Neuronal stem cell (in vitro differentiated cells): Measurements from ENCODE around the gene EPHA5.

ENCODE experiments used
- DNase-seq: peaks from one replicate; pipeline ENCODE4 v3.0.0-alpha.2; 2013; ENCODE audit warnings: low spot score
- H2AFZ ChIP-seq: one replicate; pipeline ENCODE4 v1.6.1; 2013; ENCODE audit warnings: mild to moderate bottlenecking, low read length, inconsistent platforms
- H2AK5ac ChIP-seq: 2 replicates; pipeline ENCODE4 v1.6.1; 2013; ENCODE audit warnings: low read depth, mild to moderate bottlenecking, inconsistent platforms, low read length, moderate library complexity, mixed read lengths
- H2BK120ac ChIP-seq: 2 replicates; pipeline ENCODE4 v1.6.1; 2013; ENCODE audit warnings: low read depth, mild to moderate bottlenecking, inconsistent platforms, low read length, moderate library complexity, mixed read lengths
- H2BK12ac ChIP-seq: one replicate; pipeline ENCODE4 v1.6.1; 2013; ENCODE audit warnings: low read length, inconsistent platforms
- H2BK15ac ChIP-seq: 2 replicates; pipeline ENCODE4 v1.6.1; 2013; ENCODE audit warnings: mild to moderate bottlenecking, low read length, inconsistent platforms, mixed read lengths
- H2BK5ac ChIP-seq: one replicate; pipeline ENCODE4 v1.6.1; 2013; ENCODE audit warnings: inconsistent platforms, mild to moderate bottlenecking, low read length, moderate library complexity
- H3K14ac ChIP-seq: one replicate; pipeline ENCODE4 v1.6.1; 2013; ENCODE audit warnings: low read length, inconsistent platforms
- H3K18ac ChIP-seq: 2 replicates; pipeline ENCODE4 v1.6.1; 2013; ENCODE audit warnings: low read length, inconsistent platforms
- H3K23ac ChIP-seq: 2 replicates; pipeline ENCODE4 v1.6.1; 2013; ENCODE audit warnings: low read depth, mild to moderate bottlenecking, mixed read lengths, low read length, inconsistent platforms; ENCODE audit not compliant: poor library complexity
- H3K27ac ChIP-seq: replicated peaks from 3 replicates; pipeline ENCODE4 v1.5.1; 2013; ENCODE audit warnings: low read length, inconsistent platforms
- H3K27me3 ChIP-seq, 3 experiments: 2 replicates each; pipeline ENCODE4 v1.6.1; 2013; ENCODE audit warnings: low read length in 3 of 3, mild to moderate bottlenecking in 2 of 3, inconsistent platforms in 1 of 3, low read depth in 1 of 3, mixed read lengths in 1 of 3, moderate library complexity in 1 of 3; ENCODE audit not compliant: control insufficient read depth in 3 of 3, insufficient read depth in 3 of 3
- H3K36me3 ChIP-seq, 2 donors: replicated peaks in 1 of 2; 2 replicates each; pipeline ENCODE4 v1.6.1; 2013; ENCODE audit warnings: low read length in 2 of 2; ENCODE audit not compliant: control insufficient read depth in 2 of 2, insufficient read depth in 2 of 2
- H3K4ac ChIP-seq: 2 replicates; pipeline ENCODE4 v1.6.1; 2013; ENCODE audit warnings: inconsistent platforms, mild to moderate bottlenecking, low read length, moderate library complexity
- H3K4me1 ChIP-seq, 2 donors: 1 replicate in 1 of 2; 2 replicates in 1 of 2; pipeline ENCODE4 v1.6.1; 2013; ENCODE audit warnings: low read length in 2 of 2, low read depth in 1 of 2; ENCODE audit not compliant: control insufficient read depth in 2 of 2, insufficient read depth in 1 of 2
- H3K4me2 ChIP-seq: one replicate; pipeline ENCODE4 v1.6.1; 2013; ENCODE audit warnings: mild to moderate bottlenecking, low read length, inconsistent platforms; ENCODE audit not compliant: insufficient read depth, poor library complexity, severe bottlenecking
- H3K4me3 ChIP-seq, 2 donors: 2 replicates each; pipeline ENCODE4 v1.5.1; 2013; ENCODE audit warnings: low read length in 2 of 2, mild to moderate bottlenecking in 2 of 2, inconsistent platforms in 1 of 2, moderate library complexity in 1 of 2
- H3K79me1 ChIP-seq: one replicate; pipeline ENCODE4 v1.6.1; 2013; ENCODE audit warnings: low read depth, mild to moderate bottlenecking, inconsistent platforms, low read length, moderate library complexity
- H3K9ac ChIP-seq: one replicate; pipeline ENCODE4 v1.6.1; 2013; ENCODE audit warnings: mild to moderate bottlenecking, low read depth, low read length, inconsistent platforms; ENCODE audit not compliant: poor library complexity
- H3K9me3 ChIP-seq, 2 donors: replicated peaks in 1 of 2; 2 replicates each; pipeline versions ENCODE3 to v1.6.1; 2013; ENCODE audit warnings: low read length in 2 of 2, mild to moderate bottlenecking in 2 of 2, inconsistent platforms in 1 of 2, low read depth in 1 of 2, mixed read lengths in 1 of 2, moderate library complexity in 1 of 2; ENCODE audit not compliant: control insufficient read depth in 2 of 2, insufficient read depth in 1 of 2
- H4K8ac ChIP-seq: one replicate; pipeline ENCODE4 v1.6.1; 2013; ENCODE audit warnings: low read depth, mild to moderate bottlenecking, inconsistent platforms, low read length, moderate library complexity
- H4K91ac ChIP-seq: one replicate; pipeline ENCODE4 v1.6.1; 2013; ENCODE audit warnings: low read length, low read depth, mild to moderate bottlenecking, inconsistent platforms; ENCODE audit not compliant: poor library complexity
- WGBS, 2 donors: extraction: QIAGEN DNeasy Blood & Tissue Kit; methylation state at CpG; one replicate each; pipeline ENCODE4 v1.1.7; 2013; ENCODE audit warnings: missing lambda C conversion rate in 2 of 2, mixed read lengths in 1 of 2; ENCODE audit not compliant: insufficient read length in 2 of 2, insufficient replicate concordance in 1 of 2; ENCODE audit errors: extremely low coverage in 2 of 2; 5-methylcytosine and 5-hydroxymethylcytosine counted together

The EPHA5 gene

DNA sequence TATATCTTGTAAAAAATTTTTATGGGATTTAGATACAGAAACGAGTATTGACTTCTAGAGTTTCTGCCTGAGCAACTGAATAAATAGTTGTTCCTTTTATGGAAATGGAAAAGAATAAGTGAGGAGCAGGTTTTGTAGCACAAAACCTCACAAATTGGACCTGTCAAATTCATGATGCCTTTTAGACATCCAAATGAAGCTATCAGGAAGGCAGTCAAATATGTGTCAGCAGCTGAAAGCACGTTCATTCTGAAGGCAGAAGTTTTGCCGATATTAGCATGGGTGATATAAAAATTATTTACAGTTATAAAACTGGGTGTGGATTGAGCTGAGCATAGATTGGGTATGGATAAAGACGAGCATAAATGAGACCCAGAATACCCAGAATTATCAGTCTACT, 374.0 kb downstream of the EPHA5 start:
- H3K4ac ChIP-seq, result no peak overlapping the region
- H3K4me3 ChIP-seq, result no peak overlapping the region
- H2BK5ac ChIP-seq, result no peak overlapping the region
- H2AK5ac ChIP-seq, result no peak overlapping the region
- H2BK12ac ChIP-seq, result no peak overlapping the region
- H4K8ac ChIP-seq, result no peak overlapping the region
- H3K4me1 ChIP-seq, result no peaks in the 10 kb centered on the region
- no peaks in the 10 kb centered on the region for H3K79me1 ChIP-seq
- H3K27ac ChIP-seq, result no peak overlapping the region
- no peaks in the 10 kb centered on the region for H3K36me3 ChIP-seq
- H3K14ac ChIP-seq, result no peak overlapping the region
- no peak overlapping the region for H2BK120ac ChIP-seq
- H3K9me3 ChIP-seq, result no peaks in the 10 kb centered on the region
- WGBS, 2 donors, result no CpG with 5 or more reads among the region's 4 CpGs
- H3K27me3 ChIP-seq, result no peaks in the 10 kb centered on the region
- H3K9ac ChIP-seq, result no peak overlapping the region
- H3K4me2 ChIP-seq, result no peak overlapping the region
- no peak for DNase-seq
- no peak overlapping the region for H4K91ac ChIP-seq
- H3K18ac ChIP-seq, result no peak overlapping the region
- no peak overlapping the region for H2BK15ac ChIP-seq
- H3K23ac ChIP-seq, result no peak overlapping the region
- H2AFZ ChIP-seq, result no peak overlapping the region

DNA sequence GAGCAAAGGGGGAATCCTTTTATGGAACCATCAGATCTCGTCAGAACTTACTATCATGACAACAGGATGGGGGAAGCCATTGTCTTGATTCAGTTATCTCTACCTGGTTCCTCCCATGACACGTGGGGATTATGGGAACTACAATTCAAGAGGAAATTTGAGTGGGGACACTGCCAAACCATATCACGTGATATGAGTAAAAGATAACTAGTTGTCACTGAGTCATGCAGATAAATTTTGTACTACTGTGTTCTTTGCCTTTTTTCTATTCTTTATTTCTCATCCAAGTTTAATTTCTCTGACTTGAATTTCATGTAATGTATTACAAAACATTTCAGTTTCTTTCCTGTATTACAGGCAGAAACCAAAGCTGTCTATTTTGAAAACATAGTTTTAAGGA, 383.2 kb downstream of the EPHA5 start:
- Histone ChIP-seq H3K4me1 (no peaks in the 10 kb centered on the region), H4K91ac (no peak overlapping the region), H3K27ac (no peak overlapping the region), H3K27me3 (no peaks in the 10 kb centered on the region), H3K36me3 (peaks cover 0 to 2% of the 10 kb centered on the region in 2 donors), H2BK120ac (no peak overlapping the region), H2BK15ac (no peak overlapping the region), H3K9ac (no peak overlapping the region), H3K4me3 (no peak overlapping the region), H3K18ac (no peak overlapping the region), H3K4ac (no peak overlapping the region), H3K79me1 (no peaks in the 10 kb centered on the region), H4K8ac (no peak overlapping the region), H2AFZ (no peak overlapping the region), H3K4me2 (no peak overlapping the region), H2AK5ac (no peak overlapping the region), H3K14ac (no peak overlapping the region), H2BK5ac (no peak overlapping the region), H3K9me3 (no peaks in the 10 kb centered on the region), H2BK12ac (no peak overlapping the region), H3K23ac (no peak overlapping the region)
- WGBS, 2 donors, result no CpG with 5 or more reads among the region's 3 CpGs
- DNase-seq, result no peak
